ENCODE results near the gene TENM3.
"Not testable (repeated sequence)": the region's sequence is repeated elsewhere in the genome, so short reads cannot be mapped to it uniquely, and the experiment has no call there.

The TENM3 gene

DNA sequence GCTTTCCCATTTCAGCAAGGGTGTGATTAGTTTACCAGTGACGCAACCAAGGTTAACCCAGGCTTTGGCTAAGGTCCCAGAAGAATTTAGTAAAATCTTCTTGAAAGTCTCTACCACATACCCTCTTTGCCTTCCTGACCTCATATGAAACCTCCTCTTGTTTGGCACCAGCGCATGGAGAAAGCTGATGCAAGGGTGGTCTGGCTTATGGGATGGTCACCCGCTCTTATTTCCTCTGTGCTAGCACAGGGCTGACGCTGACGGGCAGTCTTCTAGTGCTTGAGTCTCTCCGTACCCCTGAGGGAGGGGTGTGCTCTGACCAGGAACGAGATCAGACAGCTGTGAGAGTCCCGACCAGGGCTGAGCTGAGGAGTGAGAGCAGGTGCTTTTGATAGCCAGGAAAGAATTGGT lies 137.6 kb downstream of the TENM3 start:
- TF ChIP-seq, protein P1, sequence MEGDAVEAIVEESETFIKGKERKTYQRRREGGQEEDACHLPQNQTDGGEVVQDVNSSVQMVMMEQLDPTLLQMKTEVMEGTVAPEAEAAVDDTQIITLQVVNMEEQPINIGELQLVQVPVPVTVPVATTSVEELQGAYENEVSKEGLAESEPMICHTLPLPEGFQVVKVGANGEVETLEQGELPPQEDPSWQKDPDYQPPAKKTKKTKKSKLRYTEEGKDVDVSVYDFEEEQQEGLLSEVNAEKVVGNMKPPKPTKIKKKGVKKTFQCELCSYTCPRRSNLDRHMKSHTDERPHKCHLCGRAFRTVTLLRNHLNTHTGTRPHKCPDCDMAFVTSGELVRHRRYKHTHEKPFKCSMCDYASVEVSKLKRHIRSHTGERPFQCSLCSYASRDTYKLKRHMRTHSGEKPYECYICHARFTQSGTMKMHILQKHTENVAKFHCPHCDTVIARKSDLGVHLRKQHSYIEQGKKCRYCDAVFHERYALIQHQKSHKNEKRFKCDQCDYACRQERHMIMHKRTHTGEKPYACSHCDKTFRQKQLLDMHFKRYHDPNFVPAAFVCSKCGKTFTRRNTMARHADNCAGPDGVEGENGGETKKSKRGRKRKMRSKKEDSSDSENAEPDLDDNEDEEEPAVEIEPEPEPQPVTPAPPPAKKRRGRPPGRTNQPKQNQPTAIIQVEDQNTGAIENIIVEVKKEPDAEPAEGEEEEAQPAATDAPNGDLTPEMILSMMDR (conservative IDR thresholded peaks at IDR 0.05; ENCODE audit: control insufficient read depth, insufficient read depth, low read depth, low read length), result no peak
- DNase-seq (ENCODE audit: low read depth), result peak; percentile 38
- no peak overlapping the region for H3K4me3 ChIP-seq (ENCODE audit: control insufficient read depth, low read depth, low read length)

DNA sequence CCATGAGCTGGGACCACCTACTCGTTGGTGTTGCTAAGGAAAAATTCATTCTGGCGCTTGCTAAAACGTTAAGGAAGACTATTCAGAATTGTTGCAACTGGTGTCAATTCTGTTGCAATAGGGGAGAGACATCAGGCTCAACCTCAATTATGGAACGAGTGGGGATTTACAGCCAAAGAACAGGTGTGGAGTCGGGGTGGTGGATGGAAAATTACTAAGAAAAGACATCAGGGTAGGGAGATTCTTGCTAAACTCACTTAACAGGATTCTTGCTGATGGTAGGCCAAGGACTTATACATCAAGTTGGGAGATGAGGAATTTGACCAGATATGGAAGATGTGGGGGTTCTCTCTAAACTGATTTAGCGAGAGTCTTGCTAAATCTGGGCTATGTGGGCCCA lies 139.7 kb downstream of the TENM3 start:
- TF ChIP-seq, protein P1 (conservative IDR thresholded peaks at IDR 0.05; ENCODE audit: control insufficient read depth, insufficient read depth, low read depth, low read length), result no peak
- no peak overlapping the region for H3K4me3 ChIP-seq (ENCODE audit: control insufficient read depth, low read depth, low read length)
- DNase-seq (ENCODE audit: low read depth), result no peak

DNA sequence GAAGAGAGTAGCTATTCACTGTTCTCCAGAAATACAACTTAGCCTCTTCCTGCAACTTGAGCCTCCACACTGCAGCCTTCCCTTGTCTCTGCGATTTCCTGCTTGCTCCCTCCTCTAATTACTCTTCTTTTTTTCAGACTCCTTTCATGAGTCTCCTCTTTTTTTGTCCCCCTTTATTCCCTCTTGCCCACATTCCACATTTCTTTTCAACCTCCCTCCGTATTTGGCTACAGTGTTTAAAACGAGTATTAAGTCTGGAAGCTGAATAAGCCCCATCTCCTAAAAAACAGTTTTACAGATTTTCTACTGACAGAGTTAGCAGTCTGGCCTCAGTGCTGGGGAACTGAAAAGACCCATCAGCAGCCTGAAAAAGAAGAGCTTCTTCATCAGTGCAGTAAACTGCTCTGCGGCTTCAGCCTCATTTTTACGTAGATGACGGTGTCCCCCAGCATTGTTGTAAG lies 141.5 kb downstream of the TENM3 start:
- TF ChIP-seq, protein P1 (conservative IDR thresholded peaks at IDR 0.05; ENCODE audit: control insufficient read depth, insufficient read depth, low read depth, low read length), result no peak
- DNase-seq (ENCODE audit: low read depth), result peak; percentile 9
- no peak overlapping the region for H3K4me3 ChIP-seq (ENCODE audit: control insufficient read depth, low read depth, low read length)

DNA sequence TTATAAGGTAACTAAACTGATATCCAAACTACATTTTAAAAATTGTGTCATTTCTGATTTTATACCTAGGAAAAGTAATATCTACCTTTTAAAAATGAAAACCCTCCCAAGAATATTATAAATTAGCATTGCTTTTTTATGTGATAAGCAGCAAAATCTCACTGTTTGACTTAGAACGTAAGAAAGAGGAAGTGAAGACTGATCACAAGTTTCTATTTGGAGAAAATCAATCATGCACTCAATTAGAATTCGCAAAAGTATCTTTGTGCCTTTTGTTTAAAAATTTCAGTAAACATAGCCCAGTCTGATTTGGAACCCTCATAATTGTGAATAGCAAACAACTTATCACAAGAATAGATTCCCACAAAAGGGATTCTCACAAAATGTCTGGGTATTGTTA lies 142.7 kb downstream of the TENM3 start:
- H3K4me3 ChIP-seq (ENCODE audit: control insufficient read depth, low read depth, low read length), result no peak overlapping the region
- TF ChIP-seq, protein P1 (conservative IDR thresholded peaks at IDR 0.05; ENCODE audit: control insufficient read depth, insufficient read depth, low read depth, low read length), result no peak
- no peak for DNase-seq (ENCODE audit: low read depth)

DNA sequence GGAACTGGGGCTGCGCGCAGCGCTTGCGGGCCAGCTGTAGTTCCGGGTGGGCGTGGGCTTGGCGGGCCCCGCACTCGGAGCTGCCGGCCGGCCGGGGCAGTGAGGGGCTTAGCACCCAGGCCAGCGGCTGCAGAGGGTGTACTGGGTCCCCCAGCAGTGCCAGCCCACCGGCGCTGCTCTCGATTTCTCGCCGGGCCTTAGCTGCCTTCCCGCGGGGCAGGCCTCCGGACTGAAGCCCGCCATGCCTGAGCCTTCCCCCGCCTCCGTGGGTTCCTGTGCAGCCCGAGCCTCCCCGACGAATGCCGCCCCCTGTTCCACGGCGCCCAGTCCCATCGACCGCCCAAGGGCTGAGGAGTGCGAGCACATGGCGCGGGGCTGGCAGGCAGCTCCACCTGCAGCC lies 143.4 kb downstream of the TENM3 start:
- not testable (repeated sequence) for DNase-seq (ENCODE audit: low read depth)

DNA sequence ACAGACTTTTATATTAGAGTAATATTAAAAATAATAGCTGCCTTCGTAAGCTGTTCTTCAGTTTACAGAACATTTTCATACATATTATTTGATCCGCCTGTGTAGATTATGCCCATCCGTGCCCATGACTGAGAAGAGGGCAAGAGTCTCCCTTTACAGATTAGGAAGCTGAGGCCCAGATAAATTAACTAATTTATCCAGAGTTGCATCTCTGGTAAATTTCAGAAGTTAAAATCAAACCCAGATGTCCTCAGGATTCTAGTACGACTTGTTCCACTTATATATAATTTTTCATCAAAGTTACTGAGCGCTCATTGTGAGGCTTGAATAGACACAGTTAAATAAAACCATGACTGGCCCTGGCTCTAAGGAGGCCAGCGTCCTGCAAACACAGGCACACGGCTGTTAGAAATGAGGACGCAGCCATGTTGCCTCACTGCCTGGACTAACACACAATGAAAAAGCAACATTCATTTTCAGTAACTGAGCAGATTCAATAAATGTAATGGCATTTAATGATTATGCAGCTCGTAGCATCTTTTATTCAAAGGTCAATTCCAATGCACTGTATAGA lies 148.0 kb downstream of the TENM3 start:
- no peak for DNase-seq (ENCODE audit: low read depth)
- H3K4me3 ChIP-seq (ENCODE audit: control insufficient read depth, low read depth, low read length), result no peak overlapping the region
- TF ChIP-seq, protein P1 (conservative IDR thresholded peaks at IDR 0.05; ENCODE audit: control insufficient read depth, insufficient read depth, low read depth, low read length), result no peak

More for the DNA sequence above, 143.4 kb downstream of the TENM3 start:
- not testable (repeated sequence) for H3K4me3 ChIP-seq (ENCODE audit: control insufficient read depth, low read depth, low read length)

DNA sequence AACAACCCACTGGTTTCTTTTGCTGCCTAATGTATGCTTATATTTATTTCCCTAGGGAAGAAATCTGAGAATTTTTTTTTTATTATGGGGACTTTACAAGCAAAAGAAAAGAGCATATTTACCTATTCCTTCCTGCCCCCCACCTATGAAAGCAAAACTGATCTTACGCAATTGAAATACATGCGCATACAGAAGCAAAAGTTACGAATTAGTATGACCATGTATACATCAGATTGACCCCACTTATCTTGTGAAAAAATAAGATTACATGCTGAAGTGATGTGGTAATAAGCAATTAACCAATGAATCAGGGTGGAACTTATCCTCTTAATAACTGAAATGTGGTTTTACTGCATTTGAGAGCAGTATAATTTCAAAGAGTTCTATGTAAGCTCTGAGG lies 151.0 kb downstream of the TENM3 start:
- TF ChIP-seq, protein P1 (conservative IDR thresholded peaks at IDR 0.05; ENCODE audit: control insufficient read depth, insufficient read depth, low read depth, low read length), result no peak
- no peak overlapping the region for H3K4me3 ChIP-seq (ENCODE audit: control insufficient read depth, low read depth, low read length)
- DNase-seq (ENCODE audit: low read depth), result no peak

Measured in fibroblast of mammary gland (primary cell).